SK-N-SH (cell line): Measurements from ENCODE around the gene KRTAP5-4.

ENCODE experiments used
- EZH2phosphoT487 ChIP-seq: fragments of 200-600 bp; sonication (generic); IDR thresholded peaks from 2 replicates; pipeline ENCODE4 v1.6.1; 2017; ENCODE audit warnings: low read depth, mixed run types, mild to moderate bottlenecking, antibody characterized with exemption, moderate library complexity, borderline replicate concordance
- JUND ChIP-seq: IDR thresholded peaks from 2 replicates; pipeline ENCODE4 v1.4.0; 2012
- MXI1 ChIP-seq: IDR thresholded peaks from 2 replicates; pipeline ENCODE4 v1.6.1; 2012; ENCODE audit warnings: mild to moderate bottlenecking, low read depth, low read length, improper control_type of control experiment
- NFIC ChIP-seq: IDR thresholded peaks from 2 replicates; pipeline ENCODE4 v1.4.0; 2012; ENCODE audit warnings: borderline replicate concordance
- POLR2AphosphoS5 ChIP-seq: IDR thresholded peaks from 2 replicates; pipeline ENCODE4 v1.6.1; 2012; ENCODE audit warnings: low read depth, low read length
- RFX5 ChIP-seq: IDR thresholded peaks from 2 replicates; pipeline ENCODE4 v1.6.1; 2012; ENCODE audit warnings: mild to moderate bottlenecking, improper control_type of control experiment, low read length
- TAF1 ChIP-seq: IDR thresholded peaks from 2 replicates; pipeline ENCODE4 v1.6.1; 2012; ENCODE audit warnings: low read depth, mild to moderate bottlenecking, low read length, moderate library complexity, borderline replicate concordance
- TCF12 ChIP-seq: IDR thresholded peaks from 2 replicates; pipeline ENCODE4 v1.4.0; 2012
- TEAD4 ChIP-seq: IDR thresholded peaks from 2 replicates; pipeline ENCODE4 v1.4.0; 2012; ENCODE audit warnings: mild to moderate bottlenecking, borderline replicate concordance; ENCODE audit not compliant: insufficient read depth
- TF ChIP-seq, protein P1 (sequence below): fragments of 200-600 bp; sonication (generic); IDR thresholded peaks from 2 replicates; pipeline ENCODE4 v1.6.1; 2017; ENCODE audit warnings: antibody characterized with exemption, mild to moderate bottlenecking, moderate library complexity
- TF ChIP-seq, protein P2 (sequence below): IDR thresholded peaks from 2 replicates; pipeline ENCODE4 v1.4.0; 2012; ENCODE audit warnings: low read depth
- TF ChIP-seq, protein P3 (sequence below): IDR thresholded peaks from 2 replicates; pipeline ENCODE4 v1.6.1; 2012; ENCODE audit warnings: mild to moderate bottlenecking, low read depth, low read length, moderate library complexity

DNA sequence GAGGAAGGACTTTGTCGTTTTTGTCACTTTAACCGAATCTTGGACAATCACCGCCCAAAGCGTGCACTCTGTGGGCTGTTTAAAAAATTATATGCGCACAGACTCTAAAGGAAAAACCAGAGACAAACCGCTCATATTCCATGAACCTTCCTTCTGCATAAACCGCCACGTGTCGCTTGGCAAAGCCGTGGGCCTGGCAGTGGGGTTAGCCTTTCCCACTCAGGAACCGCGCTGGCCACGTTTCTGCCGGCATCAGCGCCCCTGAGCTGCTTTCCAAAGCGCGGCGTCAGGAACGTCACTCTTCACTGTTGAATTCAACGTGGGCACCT lies 30.5 kb upstream of the KRTAP5-4 start:
- TF ChIP-seq, protein P1, sequence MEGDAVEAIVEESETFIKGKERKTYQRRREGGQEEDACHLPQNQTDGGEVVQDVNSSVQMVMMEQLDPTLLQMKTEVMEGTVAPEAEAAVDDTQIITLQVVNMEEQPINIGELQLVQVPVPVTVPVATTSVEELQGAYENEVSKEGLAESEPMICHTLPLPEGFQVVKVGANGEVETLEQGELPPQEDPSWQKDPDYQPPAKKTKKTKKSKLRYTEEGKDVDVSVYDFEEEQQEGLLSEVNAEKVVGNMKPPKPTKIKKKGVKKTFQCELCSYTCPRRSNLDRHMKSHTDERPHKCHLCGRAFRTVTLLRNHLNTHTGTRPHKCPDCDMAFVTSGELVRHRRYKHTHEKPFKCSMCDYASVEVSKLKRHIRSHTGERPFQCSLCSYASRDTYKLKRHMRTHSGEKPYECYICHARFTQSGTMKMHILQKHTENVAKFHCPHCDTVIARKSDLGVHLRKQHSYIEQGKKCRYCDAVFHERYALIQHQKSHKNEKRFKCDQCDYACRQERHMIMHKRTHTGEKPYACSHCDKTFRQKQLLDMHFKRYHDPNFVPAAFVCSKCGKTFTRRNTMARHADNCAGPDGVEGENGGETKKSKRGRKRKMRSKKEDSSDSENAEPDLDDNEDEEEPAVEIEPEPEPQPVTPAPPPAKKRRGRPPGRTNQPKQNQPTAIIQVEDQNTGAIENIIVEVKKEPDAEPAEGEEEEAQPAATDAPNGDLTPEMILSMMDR = no peak
- TF ChIP-seq TEAD4 (no peak), TAF1 (no peak), EZH2phosphoT487 (no peak), NFIC (no peak), JUND (no peak), TCF12 (no peak), RFX5 (no peak), MXI1 (no peak), POLR2AphosphoS5 (no peak)
- TF ChIP-seq, protein P2, sequence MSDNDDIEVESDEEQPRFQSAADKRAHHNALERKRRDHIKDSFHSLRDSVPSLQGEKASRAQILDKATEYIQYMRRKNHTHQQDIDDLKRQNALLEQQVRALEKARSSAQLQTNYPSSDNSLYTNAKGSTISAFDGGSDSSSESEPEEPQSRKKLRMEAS = no peak
- TF ChIP-seq, protein P3, sequence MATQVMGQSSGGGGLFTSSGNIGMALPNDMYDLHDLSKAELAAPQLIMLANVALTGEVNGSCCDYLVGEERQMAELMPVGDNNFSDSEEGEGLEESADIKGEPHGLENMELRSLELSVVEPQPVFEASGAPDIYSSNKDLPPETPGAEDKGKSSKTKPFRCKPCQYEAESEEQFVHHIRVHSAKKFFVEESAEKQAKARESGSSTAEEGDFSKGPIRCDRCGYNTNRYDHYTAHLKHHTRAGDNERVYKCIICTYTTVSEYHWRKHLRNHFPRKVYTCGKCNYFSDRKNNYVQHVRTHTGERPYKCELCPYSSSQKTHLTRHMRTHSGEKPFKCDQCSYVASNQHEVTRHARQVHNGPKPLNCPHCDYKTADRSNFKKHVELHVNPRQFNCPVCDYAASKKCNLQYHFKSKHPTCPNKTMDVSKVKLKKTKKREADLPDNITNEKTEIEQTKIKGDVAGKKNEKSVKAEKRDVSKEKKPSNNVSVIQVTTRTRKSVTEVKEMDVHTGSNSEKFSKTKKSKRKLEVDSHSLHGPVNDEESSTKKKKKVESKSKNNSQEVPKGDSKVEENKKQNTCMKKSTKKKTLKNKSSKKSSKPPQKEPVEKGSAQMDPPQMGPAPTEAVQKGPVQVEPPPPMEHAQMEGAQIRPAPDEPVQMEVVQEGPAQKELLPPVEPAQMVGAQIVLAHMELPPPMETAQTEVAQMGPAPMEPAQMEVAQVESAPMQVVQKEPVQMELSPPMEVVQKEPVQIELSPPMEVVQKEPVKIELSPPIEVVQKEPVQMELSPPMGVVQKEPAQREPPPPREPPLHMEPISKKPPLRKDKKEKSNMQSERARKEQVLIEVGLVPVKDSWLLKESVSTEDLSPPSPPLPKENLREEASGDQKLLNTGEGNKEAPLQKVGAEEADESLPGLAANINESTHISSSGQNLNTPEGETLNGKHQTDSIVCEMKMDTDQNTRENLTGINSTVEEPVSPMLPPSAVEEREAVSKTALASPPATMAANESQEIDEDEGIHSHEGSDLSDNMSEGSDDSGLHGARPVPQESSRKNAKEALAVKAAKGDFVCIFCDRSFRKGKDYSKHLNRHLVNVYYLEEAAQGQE = no peak
